Naive thymus-derived CD4-positive, alpha-beta T cell (primary cell): ENCODE results near the gene FHIP1B. TPM values are rescaled to one million over a fixed set of nuclear protein-coding genes. Genes with fewer than 3 reads are reported as not detected.

Source experiments
- ATAC-seq: fragments of 150-1000 bp; cut with Tn5 transposase; 2 replicates; pipeline ENCODE4 v1.10.0; 2021; ENCODE audit warnings: mild to moderate bottlenecking, moderate library complexity
- CTCF ChIA-PET: fragments of 350-600 bp; sonication (Branson Sonifier 250); formaldehyde crosslinking; loops from one replicate; lab custom pipeline; 2021; ENCODE audit warnings: antibody characterized with exemption; lab: Charles Lee
- POLR2A ChIA-PET: fragments of 350-600 bp; sonication (Branson Sonifier 250); formaldehyde crosslinking; loops from one replicate; lab custom pipeline; 2021; ENCODE audit warnings: antibody characterized with exemption, inconsistent platforms; lab: Charles Lee
- DNase-seq, 9 donors: peaks; one replicate each; pipeline versions ENCODE4 v3.0.0 to v3.0.0-alpha.2; 2020 to 2022; ENCODE audit warnings: mixed read lengths in 1 of 9
- H3K27ac ChIP-seq: one replicate; pipeline ENCODE4 v1.7.0; 2013; ENCODE audit warnings: mild to moderate bottlenecking, low read depth, low read length, moderate library complexity
- H3K27me3 ChIP-seq, 2 donors: one replicate each; pipeline ENCODE4 v1.7.0; 2013; ENCODE audit warnings: low read length in 2 of 2, mild to moderate bottlenecking in 2 of 2, moderate library complexity in 2 of 2; ENCODE audit not compliant: control insufficient read depth in 2 of 2, insufficient read depth in 2 of 2
- H3K36me3 ChIP-seq, 3 experiments: 1 replicate in 2 of 3; 2 replicates in 1 of 3; pipeline ENCODE4 v1.7.0; 2013; ENCODE audit warnings: low read length in 3 of 3, mild to moderate bottlenecking in 3 of 3, moderate library complexity in 1 of 3; ENCODE audit not compliant: insufficient read depth in 3 of 3, control insufficient read depth in 2 of 3
- H3K4me1 ChIP-seq, 2 donors: one replicate each; pipeline ENCODE4 v1.7.0; 2013; ENCODE audit warnings: low read length in 2 of 2, mild to moderate bottlenecking in 2 of 2, moderate library complexity in 1 of 2; ENCODE audit not compliant: control insufficient read depth in 2 of 2, insufficient read depth in 2 of 2
- H3K4me3 ChIP-seq: 2 replicates; pipeline ENCODE4 v1.7.0; 2013; ENCODE audit warnings: mild to moderate bottlenecking, low read length
- H3K9me3 ChIP-seq, 3 experiments: 1 replicate in 2 of 3; 2 replicates in 1 of 3; pipeline ENCODE4 v1.7.0; 2013; ENCODE audit warnings: low read length in 3 of 3; ENCODE audit not compliant: control insufficient read depth in 2 of 3
- H3K27ac Mint-ChIP-seq, 9 donors: one replicate each; pipeline ENCODE4 v1.8.0; 2020 to 2022; ENCODE audit warnings: mixed read lengths in 9 of 9, mild to moderate bottlenecking in 8 of 9, moderate library complexity in 5 of 9, inconsistent platforms in 2 of 9
- H3K27me3 Mint-ChIP-seq, 5 donors: one replicate each; pipeline ENCODE4 v1.8.0; 2021 to 2022; ENCODE audit warnings: mixed read lengths in 5 of 5, mild to moderate bottlenecking in 1 of 5
- H3K36me3 Mint-ChIP-seq, 5 donors: one replicate each; pipeline ENCODE4 v1.8.0; 2020 to 2022; ENCODE audit warnings: mixed read lengths in 5 of 5, mild to moderate bottlenecking in 3 of 5, inconsistent platforms in 1 of 5
- H3K4me1 Mint-ChIP-seq, 7 donors: one replicate each; pipeline ENCODE4 v1.8.0; 2020 to 2022; ENCODE audit warnings: mixed read lengths in 7 of 7, mild to moderate bottlenecking in 3 of 7, inconsistent platforms in 1 of 7
- H3K4me3 Mint-ChIP-seq, 10 donors: one replicate each; pipeline ENCODE4 v1.8.0; 2020 to 2022; ENCODE audit warnings: mild to moderate bottlenecking in 10 of 10, mixed read lengths in 10 of 10, moderate library complexity in 6 of 10, inconsistent platforms in 2 of 10
- H3K9me3 Mint-ChIP-seq, 11 donors: one replicate each; pipeline ENCODE4 v1.8.0; 2020 to 2022; ENCODE audit warnings: mixed read lengths in 11 of 11, mild to moderate bottlenecking in 4 of 11, inconsistent platforms in 1 of 11, moderate library complexity in 1 of 11
- intact Hi-C, 2 donors: fragments of 100-400 bp; cut with micrococcal nuclease; formaldehyde crosslinking; loops; one replicate each; pipeline ENCODE4 v1.15.1; 2023
- polyA plus RNA-seq, 2 donors: library from polyadenylated mRNA; unstranded; fragments of 300-500 nt; fragmentation: Illumina TruSeq; gene quantifications; one replicate each; pipeline ENCODE4 v1.2.3, GENCODE V29; 2021
- total RNA-seq, 6 experiments: library from RNA in 5 of 6; stranded (reverse) in 5 of 6; gene quantifications; 1 replicate in 5 of 6; 2 replicates in 1 of 6; pipeline ENCODE4 v1.2.3 and lab custom pipeline; 2021 to 2026

FHIP1B gene
- total and polyA plus RNA-seq, 7 experiments from 2014 or later, result 9.7 to 52.4 (median 31.4) TPM

GRCh38 chr11:6196396-6196795 is 38.0 kb downstream of the FHIP1B start:
- CTCF ChIA-PET, result interaction anchor here (0.6 kb wide), 1 partner anchor 164 kb away, joined by 3 read pairs; no protein-coding TSS in a partner anchor
- DNase-seq (no peak), ATAC-seq (no peak)
- peaks cover 0 to 18% (median 6%) of the 10 kb centered on the region in 7 donors for H3K4me1 Mint-ChIP-seq
- H3K27me3 ChIP-seq, result no peaks in the 10 kb centered on the region
- no peak overlapping the region for H3K27ac ChIP-seq
- H3K9me3 Mint-ChIP-seq, result peaks cover 0 to 2% (median 0%) of the 10 kb centered on the region in 11 donors
- intact Hi-C loops, result loop anchor here in 1 of 2 donors (1.0 kb wide), 1 partner anchor 38 kb away; the partner anchor contains the start of gene FHIP1B
- H3K4me3 Mint-ChIP-seq, result no peak overlapping the region
- no peaks in the 10 kb centered on the region for H3K9me3 ChIP-seq
- peaks cover 0 to 8% of the 10 kb centered on the region in 2 donors for H3K4me1 ChIP-seq
- POLR2A ChIA-PET, result no interaction called here
- no peak overlapping the region for H3K27ac Mint-ChIP-seq
- no peaks in the 10 kb centered on the region for H3K36me3 ChIP-seq
- H3K4me3 ChIP-seq, result no peak overlapping the region
- H3K27me3 Mint-ChIP-seq, result peaks cover 0 to 8% (median 0%) of the 10 kb centered on the region in 5 donors
- peaks cover 0 to 4% (median 0%) of the 10 kb centered on the region in 5 donors for H3K36me3 Mint-ChIP-seq

- H3K27me3 Mint-ChIP-seq, result peaks cover 0 to 9% (median 0%) of the 10 kb centered on the region in 5 donors
- no peaks in the 10 kb centered on the region for H3K36me3 Mint-ChIP-seq
- no peak overlapping the region for H3K27ac Mint-ChIP-seq
Observed at GRCh38 chr11:6194065-6194581, 40.3 kb downstream of the FHIP1B start.

GRCh38 chr11:6191742-6192141 is 42.7 kb downstream of the FHIP1B start:
- no peak overlapping the region for H3K4me3 ChIP-seq
- H3K4me1 Mint-ChIP-seq, result peaks cover 0 to 8% (median 0%) of the 10 kb centered on the region in 7 donors
- CTCF ChIA-PET, result no interaction called here
- no peaks in the 10 kb centered on the region for H3K27me3 ChIP-seq
- no peak overlapping the region for H3K4me3 Mint-ChIP-seq
- no peaks in the 10 kb centered on the region for H3K36me3 Mint-ChIP-seq
- H3K27ac Mint-ChIP-seq, result no peak overlapping the region
- DNase-seq (no peak), ATAC-seq (peak; percentile 87)
- peaks cover 0 to 2% (median 0%) of the 10 kb centered on the region in 11 donors for H3K9me3 Mint-ChIP-seq
- no peaks in the 10 kb centered on the region for H3K4me1 ChIP-seq
- no peaks in the 10 kb centered on the region for H3K9me3 ChIP-seq
- H3K27ac ChIP-seq, result no peak overlapping the region
- intact Hi-C loops, result no loop called here
- H3K27me3 Mint-ChIP-seq, result peaks cover 0 to 9% (median 0%) of the 10 kb centered on the region in 5 donors
- H3K36me3 ChIP-seq, result no peaks in the 10 kb centered on the region
- POLR2A ChIA-PET, result no interaction called here

More at GRCh38 chr11:6194065-6194581, 40.3 kb downstream of the FHIP1B start:
- DNase-seq, result no peak
- CTCF ChIA-PET, result no interaction called here
- POLR2A ChIA-PET, result no interaction called here
- no peaks in the 10 kb centered on the region for H3K4me1 ChIP-seq
- no peak overlapping the region for H3K4me3 ChIP-seq
- H3K36me3 ChIP-seq, result no peaks in the 10 kb centered on the region
- H3K27ac ChIP-seq, result no peak overlapping the region
- Mint-ChIP-seq H3K4me1 (peaks cover 0 to 8% (median 0%) of the 10 kb centered on the region in 7 donors), H3K9me3 (peaks cover 0 to 2% (median 0%) of the 10 kb centered on the region in 11 donors), H3K4me3 (no peak overlapping the region)
- H3K27me3 ChIP-seq, result no peaks in the 10 kb centered on the region
- no peaks in the 10 kb centered on the region for H3K9me3 ChIP-seq
- intact Hi-C loops, result no loop called here
- ATAC-seq, result no peak

GRCh38 chr11:6175440-6175839 is 59.0 kb downstream of the FHIP1B start:
- Histone ChIP-seq H3K4me1 (no peaks in the 10 kb centered on the region), H3K27me3 (no peaks in the 10 kb centered on the region), H3K36me3 (no peaks in the 10 kb centered on the region), H3K9me3 (no peaks in the 10 kb centered on the region), H3K27ac (no peak overlapping the region), H3K4me3 (no peak overlapping the region)
- Mint-ChIP-seq H3K9me3 (peaks cover 0 to 10% (median 2%) of the 10 kb centered on the region in 11 donors), H3K4me1 (peaks cover 0 to 10% (median 7%) of the 10 kb centered on the region in 7 donors), H3K27me3 (peaks cover 5 to 23% (median 11%) of the 10 kb centered on the region in 5 donors), H3K4me3 (no peak overlapping the region), H3K36me3 (peaks cover 0 to 7% (median 0%) of the 10 kb centered on the region in 5 donors), H3K27ac (peak overlapping the region in 1 of 9 donors; percentile 3)
- ChIA-PET CTCF (no interaction called here), POLR2A (no interaction called here)
- intact Hi-C loops, result no loop called here
- ATAC-seq (no peak), DNase-seq (no peak)

GRCh38 chr11:6170226-6170625 is 64.2 kb downstream of the FHIP1B start, which contains the start of gene OR52B2:
Gene OR52B2, minus strand, starts transcription at chr11:6170326. Its CDS starts 0 bp downstream, at chr11:6170326.
- Mint-ChIP-seq H3K27me3 (peaks cover 5 to 36% (median 24%) of the 10 kb centered on the region in 5 donors), H3K27ac (no peak within 1 kb of the TSS), H3K36me3 (peaks cover 0 to 4% (median 0%) of the 10 kb centered on the region in 5 donors), H3K9me3 (peaks cover 0 to 6% (median 0%) of the 10 kb centered on the region in 11 donors), H3K4me1 (no peaks in the 10 kb centered on the region), H3K4me3 (no peak within 1 kb of the TSS)
- Histone ChIP-seq H3K27ac (no peak within 1 kb of the TSS), H3K27me3 (no peaks in the 10 kb centered on the region), H3K36me3 (no peaks in the 10 kb centered on the region), H3K9me3 (no peaks in the 10 kb centered on the region), H3K4me3 (no peak within 1 kb of the TSS), H3K4me1 (no peaks in the 10 kb centered on the region)
- DNase-seq (no peak), ATAC-seq (no peak)
- intact Hi-C loops, result no loop called here
- ChIA-PET POLR2A (no interaction called here), CTCF (no interaction called here)

Other genes starting within 250 kb of the FHIP1B start
- not detected for gene OR52L1, start 247.7 kb downstream of the FHIP1B start, total RNA-seq
- not detected for gene OR52L1, start 247.7 kb downstream of the FHIP1B start, polyA plus RNA-seq
- under 1 TPM in 2 of 5 experiments, not detected in 3; 0.07 to 0.08 TPM for gene OR56A4, start 227.7 kb downstream of the FHIP1B start, total RNA-seq
- gene OR56A4, start 227.7 kb downstream of the FHIP1B start, polyA plus RNA-seq, result not detected
- gene OR56A1, start 203.9 kb downstream of the FHIP1B start, total RNA-seq, result not detected
- not detected for gene OR56A1, start 203.9 kb downstream of the FHIP1B start, polyA plus RNA-seq
- not detected for gene OR56B4, start 127.0 kb downstream of the FHIP1B start, total RNA-seq
- not detected for gene OR56B4, start 127.0 kb downstream of the FHIP1B start, polyA plus RNA-seq
- not detected for gene OR52B2, start 64.3 kb downstream of the FHIP1B start, total RNA-seq
- gene OR52B2, start 64.3 kb downstream of the FHIP1B start, polyA plus RNA-seq, result not detected
- not detected for gene OR52W1, start 35.4 kb downstream of the FHIP1B start, total RNA-seq
- gene OR52W1, start 35.4 kb downstream of the FHIP1B start, polyA plus RNA-seq, result not detected
- gene C11orf42, start 29.1 kb downstream of the FHIP1B start, total RNA-seq, result not detected
- not detected for gene C11orf42, start 29.1 kb downstream of the FHIP1B start, polyA plus RNA-seq
- gene CNGA4, start 4.5 kb upstream of the FHIP1B start, total RNA-seq, result under 1 TPM in 4 of 5 experiments, not detected in 1; 0.32 to 0.62 (median 0.37) TPM
- not detected for gene CNGA4, start 4.5 kb upstream of the FHIP1B start, polyA plus RNA-seq
- gene CCKBR, start 25.2 kb upstream of the FHIP1B start, total RNA-seq, result not detected
- not detected for gene CCKBR, start 25.2 kb upstream of the FHIP1B start, polyA plus RNA-seq
- 1 to 10 TPM in 1 of 5 experiments, under 1 TPM in 2, not detected in 2; 0.51 to 5.4 (median 0.61) TPM for gene CAVIN3, start 85.9 kb upstream of the FHIP1B start, total RNA-seq
- not detected for gene CAVIN3, start 85.9 kb upstream of the FHIP1B start, polyA plus RNA-seq
- 10 to 100 TPM; 43.0 to 70.9 (median 55.4) TPM for gene SMPD1, start 155.8 kb upstream of the FHIP1B start, total RNA-seq
- 10 to 100 TPM; 34.5 to 36.5 TPM for gene SMPD1, start 155.8 kb upstream of the FHIP1B start, polyA plus RNA-seq
- 100 to 1,000 TPM in 3 of 5 experiments, 10 to 100 TPM in 2; 46.9 to 188 (median 154) TPM for gene APBB1, start 184.5 kb upstream of the FHIP1B start, total RNA-seq
- gene APBB1, start 184.5 kb upstream of the FHIP1B start, polyA plus RNA-seq, result 100 to 1,000 TPM; 173 to 293 TPM
- gene HPX, start 206.4 kb upstream of the FHIP1B start, total RNA-seq, result 1 to 10 TPM in 4 of 5 experiments, under 1 TPM in 1; 0.56 to 7.0 (median 1.7) TPM
- not detected for gene HPX, start 206.4 kb upstream of the FHIP1B start, polyA plus RNA-seq
- gene TRIM3, start 239.3 kb upstream of the FHIP1B start, total RNA-seq, result 10 to 100 TPM in 4 of 5 experiments, 1 to 10 TPM in 1; 8.1 to 20.7 (median 17.2) TPM
- gene TRIM3, start 239.3 kb upstream of the FHIP1B start, polyA plus RNA-seq, result 1 to 10 TPM; 1.6 to 4.2 TPM
- 10 to 100 TPM; 48.6 to 63.4 (median 53.8) TPM for gene ARFIP2, start 246.7 kb upstream of the FHIP1B start, total RNA-seq
- 10 to 100 TPM; 35.7 to 45.7 TPM for gene ARFIP2, start 246.7 kb upstream of the FHIP1B start, polyA plus RNA-seq
- 10 to 100 TPM; 39.3 to 68.4 (median 59.2) TPM for gene TIMM10B, start 246.9 kb upstream of the FHIP1B start, total RNA-seq
- gene TIMM10B, start 246.9 kb upstream of the FHIP1B start, polyA plus RNA-seq, result 10 to 100 TPM; 32.8 to 38.8 TPM